ENCODE data around the gene MTF2. TPM values are rescaled to one million over a fixed set of nuclear protein-coding genes. Genes with fewer than 3 reads are reported as not detected.

The MTF2 gene
- total and polyA plus RNA-seq, 9 of the 15 experiments (the other 6 are each of a cell fraction or from before 2014, with no cell fraction given): 29.3 to 124 (median 57.7) TPM

DNA sequence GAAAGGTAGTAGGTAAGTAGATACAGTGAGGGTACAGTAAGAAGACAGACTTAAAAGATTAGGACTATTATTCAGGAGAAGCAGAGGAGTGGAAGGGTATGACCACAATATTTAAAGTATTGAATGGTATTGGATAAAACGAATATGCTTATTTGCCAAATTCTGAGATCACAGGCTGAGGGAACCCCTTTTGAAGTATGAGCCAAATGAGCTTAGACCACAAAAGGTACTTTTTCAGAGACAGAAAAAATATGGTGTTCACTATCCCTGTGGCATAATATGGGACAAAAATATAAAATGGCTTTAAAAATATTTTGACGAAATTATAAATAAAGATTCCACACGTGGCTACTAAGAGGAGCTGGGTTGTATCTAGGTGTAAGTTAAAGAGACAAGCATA, 880 bp upstream of the MTF2 start:
- POLR2A ChIA-PET: interaction anchor here (0.6 to 4.7 kb wide), 12 partner anchors 9 to 441 kb away, joined by 3 to 71 read pairs (median 6); partner anchors contain the start of gene DR1
- H3K27ac ChIP-seq (ENCODE audit: extremely low read depth, low read depth, low read length): peak overlapping the region; percentile 96
- peak overlapping the region; percentile 98 for H3K4me2 ChIP-seq (ENCODE audit: insufficient read depth, low read length)
- peaks cover 52% of the 10 kb centered on the region for H3K79me2 ChIP-seq (ENCODE audit: control insufficient read depth, insufficient read depth, low read length)
- CTCF ChIA-PET (ENCODE audit: low intra/inter-chr PET ratio): no interaction called here
- H3K9me1 ChIP-seq (ENCODE audit: control insufficient read depth, insufficient read depth, low read length): no peaks in the 10 kb centered on the region
- peaks cover 16% of the 10 kb centered on the region for H3K36me3 ChIP-seq (ENCODE audit: control insufficient read depth, insufficient read depth, low read length)
- H3K27me3 ChIP-seq (ENCODE audit: control insufficient read depth in 2 of 2, insufficient read depth in 2 of 2, low read length in 2 of 2): no peaks in the 10 kb centered on the region
- BruUV-seq (replicated peaks): no TSS peak
- H3K9me3 ChIP-seq (replicated peaks; ENCODE audit: control insufficient read depth, insufficient read depth, low read depth, low read length): peaks cover 10% of the 10 kb centered on the region
- H4K20me1 ChIP-seq (replicated peaks; ENCODE audit: control insufficient read depth, insufficient read depth, low read length): no peaks in the 10 kb centered on the region
- in situ Hi-C loops (cut with MboI): no loop called here
- DNase-seq (ENCODE audit: extremely low read depth in 1 of 4, low spot score in 3 of 4) (no peak), ATAC-seq (no peak), FAIRE-seq (no peak)
- peak overlapping the region; percentile 92; the same call in 1 of the 2 replicates for H3K4me3 ChIP-seq
- peak; percentile 10; the same call in 1 of the 2 replicates for TF ChIP-seq ZNF316 (IDR thresholded peaks at IDR 0.05)
- no peak for TF ChIP-seq POLR3G (IDR thresholded peaks at IDR 0.05; ENCODE audit: extremely low read depth, insufficient read length, insufficient replicate concordance)
- WGBS (ENCODE audit: insufficient coverage, low coverage, missing lambda C conversion rate): 10% methylated on average over 3 of the region's 3 CpGs
- peaks cover 0 to 6% of the 10 kb centered on the region in 2 experiments; a peak in 3 of 5 replicates for H3K4me1 ChIP-seq (replicated peaks in 1 of 2; ENCODE audit: control insufficient read depth in 2 of 2, insufficient read depth in 2 of 2, low read length in 2 of 2)
- intact Hi-C loops (cut with micrococcal nuclease): loop anchor here (2.0 to 5.0 kb wide), 2 partner anchors 103 to 224 kb away; partner anchors contain the start of genes CCDC18 and TMED5
- peak overlapping the region in 1 of 2 experiments; percentile 98; a peak in 3 of 4 replicates for H3K9ac ChIP-seq (ENCODE audit: insufficient read depth in 1 of 2, low read depth in 2 of 2, low read length in 2 of 2)
- peak overlapping the region; percentile 90 for H2AFZ ChIP-seq (ENCODE audit: low read depth, low read length)

DNA sequence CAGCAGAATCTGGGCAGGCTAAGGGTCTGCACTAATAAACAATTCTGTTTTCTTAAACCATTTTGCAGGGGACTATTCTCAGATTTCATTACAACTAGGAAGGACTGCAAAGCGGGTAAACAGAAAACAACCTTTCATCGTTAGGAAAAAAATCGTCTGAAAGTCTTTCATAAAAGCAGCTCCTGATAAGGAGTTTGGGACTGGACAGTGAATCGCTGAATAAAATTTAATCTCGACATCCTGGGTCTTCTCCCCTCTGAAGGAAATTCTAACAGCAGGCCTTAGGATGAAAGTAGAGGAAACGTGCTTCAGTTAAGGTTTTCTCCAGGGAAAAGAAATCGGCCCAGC, 471 bp upstream of the MTF2 start:
- Histone ChIP-seq H3K9me3 (replicated peaks; ENCODE audit: control insufficient read depth, insufficient read depth, low read depth, low read length) (peaks cover 14% of the 10 kb centered on the region), H3K9ac (ENCODE audit: insufficient read depth in 1 of 2, low read depth in 2 of 2, low read length in 2 of 2) (peak overlapping the region; percentile 98 to 99), H3K36me3 (ENCODE audit: control insufficient read depth, insufficient read depth, low read length) (peaks cover 21% of the 10 kb centered on the region), H4K20me1 (replicated peaks; ENCODE audit: control insufficient read depth, insufficient read depth, low read length) (no peaks in the 10 kb centered on the region), H3K27me3 (ENCODE audit: control insufficient read depth in 2 of 2, insufficient read depth in 2 of 2, low read length in 2 of 2) (no peaks in the 10 kb centered on the region), H3K9me1 (ENCODE audit: control insufficient read depth, insufficient read depth, low read length) (no peaks in the 10 kb centered on the region), H3K4me1 (replicated peaks in 1 of 2; ENCODE audit: control insufficient read depth in 2 of 2, insufficient read depth in 2 of 2, low read length in 2 of 2) (peaks cover 0 to 6% of the 10 kb centered on the region in 2 experiments; a peak in 3 of 5 replicates), H3K4me2 (ENCODE audit: insufficient read depth, low read length) (peak overlapping the region; percentile 98), H3K4me3 (peak overlapping the region; percentile 92), H3K27ac (ENCODE audit: extremely low read depth, low read depth, low read length) (peak overlapping the region; percentile 96), H3K79me2 (ENCODE audit: control insufficient read depth, insufficient read depth, low read length) (peaks cover 57% of the 10 kb centered on the region), H2AFZ (ENCODE audit: low read depth, low read length) (peak overlapping the region; percentile 90)
- BruUV-seq (replicated peaks): TSS peak; percentile 98
- FAIRE-seq (no peak), DNase-seq (ENCODE audit: extremely low read depth in 1 of 4, low spot score in 3 of 4) (no peak), ATAC-seq (no peak)
- POLR2A ChIA-PET: interaction anchor here (0.6 to 4.7 kb wide), 18 partner anchors 10 to 667 kb away, joined by 3 to 71 read pairs (median 5); partner anchors contain the start of gene DR1
- 2% methylated on average over 7 of the region's 7 CpGs for WGBS (ENCODE audit: insufficient coverage, low coverage, missing lambda C conversion rate)
- intact Hi-C loops (cut with micrococcal nuclease) (loop anchor here (2.0 to 5.0 kb wide), 2 partner anchors 102 to 224 kb away; partner anchors contain the start of genes CCDC18 and TMED5), in situ Hi-C loops (cut with MboI) (no loop called here)
- CTCF ChIA-PET (ENCODE audit: low intra/inter-chr PET ratio): no interaction called here
- peak; percentile 13; the same call in 1 of the 2 replicates for TF ChIP-seq ZNF584 (CRISPR knock-in tag; IDR thresholded peaks at IDR 0.05; ENCODE audit: low read depth)
- TF ChIP-seq, protein P1, sequence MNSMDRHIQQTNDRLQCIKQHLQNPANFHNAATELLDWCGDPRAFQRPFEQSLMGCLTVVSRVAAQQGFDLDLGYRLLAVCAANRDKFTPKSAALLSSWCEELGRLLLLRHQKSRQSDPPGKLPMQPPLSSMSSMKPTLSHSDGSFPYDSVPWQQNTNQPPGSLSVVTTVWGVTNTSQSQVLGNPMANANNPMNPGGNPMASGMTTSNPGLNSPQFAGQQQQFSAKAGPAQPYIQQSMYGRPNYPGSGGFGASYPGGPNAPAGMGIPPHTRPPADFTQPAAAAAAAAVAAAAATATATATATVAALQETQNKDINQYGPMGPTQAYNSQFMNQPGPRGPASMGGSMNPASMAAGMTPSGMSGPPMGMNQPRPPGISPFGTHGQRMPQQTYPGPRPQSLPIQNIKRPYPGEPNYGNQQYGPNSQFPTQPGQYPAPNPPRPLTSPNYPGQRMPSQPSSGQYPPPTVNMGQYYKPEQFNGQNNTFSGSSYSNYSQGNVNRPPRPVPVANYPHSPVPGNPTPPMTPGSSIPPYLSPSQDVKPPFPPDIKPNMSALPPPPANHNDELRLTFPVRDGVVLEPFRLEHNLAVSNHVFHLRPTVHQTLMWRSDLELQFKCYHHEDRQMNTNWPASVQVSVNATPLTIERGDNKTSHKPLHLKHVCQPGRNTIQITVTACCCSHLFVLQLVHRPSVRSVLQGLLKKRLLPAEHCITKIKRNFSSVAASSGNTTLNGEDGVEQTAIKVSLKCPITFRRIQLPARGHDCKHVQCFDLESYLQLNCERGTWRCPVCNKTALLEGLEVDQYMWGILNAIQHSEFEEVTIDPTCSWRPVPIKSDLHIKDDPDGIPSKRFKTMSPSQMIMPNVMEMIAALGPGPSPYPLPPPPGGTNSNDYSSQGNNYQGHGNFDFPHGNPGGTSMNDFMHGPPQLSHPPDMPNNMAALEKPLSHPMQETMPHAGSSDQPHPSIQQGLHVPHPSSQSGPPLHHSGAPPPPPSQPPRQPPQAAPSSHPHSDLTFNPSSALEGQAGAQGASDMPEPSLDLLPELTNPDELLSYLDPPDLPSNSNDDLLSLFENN (IDR thresholded peaks at IDR 0.05; ENCODE audit: low read depth in 2 of 2, low read length in 2 of 2): no peak
- no peak for TF ChIP-seq GATAD2A (IDR thresholded peaks at IDR 0.05)
- no peak for TF ChIP-seq NR2C2 (CRISPR knock-in tag; IDR thresholded peaks at IDR 0.05)
- TF ChIP-seq NR2C2 (tag; IDR thresholded peaks at IDR 0.05): no peak
- TF ChIP-seq, protein P2, sequence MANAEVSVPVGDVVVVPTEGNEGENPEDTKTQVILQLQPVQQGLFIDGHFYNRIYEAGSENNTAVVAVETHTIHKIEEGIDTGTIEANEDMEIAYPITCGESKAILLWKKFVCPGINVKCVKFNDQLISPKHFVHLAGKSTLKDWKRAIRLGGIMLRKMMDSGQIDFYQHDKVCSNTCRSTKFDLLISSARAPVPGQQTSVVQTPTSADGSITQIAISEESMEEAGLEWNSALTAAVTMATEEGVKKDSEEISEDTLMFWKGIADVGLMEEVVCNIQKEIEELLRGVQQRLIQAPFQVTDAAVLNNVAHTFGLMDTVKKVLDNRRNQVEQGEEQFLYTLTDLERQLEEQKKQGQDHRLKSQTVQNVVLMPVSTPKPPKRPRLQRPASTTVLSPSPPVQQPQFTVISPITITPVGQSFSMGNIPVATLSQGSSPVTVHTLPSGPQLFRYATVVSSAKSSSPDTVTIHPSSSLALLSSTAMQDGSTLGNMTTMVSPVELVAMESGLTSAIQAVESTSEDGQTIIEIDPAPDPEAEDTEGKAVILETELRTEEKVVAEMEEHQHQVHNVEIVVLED (CRISPR knock-in tag; IDR thresholded peaks at IDR 0.05): no peak
- TF ChIP-seq, protein P3, sequence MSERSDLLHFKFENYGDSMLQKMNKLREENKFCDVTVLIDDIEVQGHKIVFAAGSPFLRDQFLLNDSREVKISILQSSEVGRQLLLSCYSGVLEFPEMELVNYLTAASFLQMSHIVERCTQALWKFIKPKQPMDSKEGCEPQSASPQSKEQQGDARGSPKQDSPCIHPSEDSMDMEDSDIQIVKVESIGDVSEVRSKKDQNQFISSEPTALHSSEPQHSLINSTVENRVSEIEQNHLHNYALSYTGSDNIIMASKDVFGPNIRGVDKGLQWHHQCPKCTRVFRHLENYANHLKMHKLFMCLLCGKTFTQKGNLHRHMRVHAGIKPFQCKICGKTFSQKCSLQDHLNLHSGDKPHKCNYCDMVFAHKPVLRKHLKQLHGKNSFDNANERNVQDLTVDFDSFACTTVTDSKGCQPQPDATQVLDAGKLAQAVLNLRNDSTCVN (CRISPR knock-in tag; IDR thresholded peaks at IDR 0.05): no peak

All from K562 (cell line).